Measurements from ENCODE around the gene MBNL1.

Gene MBNL1

GRCh38 chr3:152373379-152373778, 104.7 kb downstream of the MBNL1 start:
- Histone ChIP-seq H3K4me3 (ENCODE audit: low read depth, low read length) (no peak overlapping the region), H3K27ac (ENCODE audit: low read depth, low read length) (no peak overlapping the region), H3K23ac (ENCODE audit: low read length) (no peak overlapping the region), H2BK120ac (ENCODE audit: insufficient read depth, low read length, poor library complexity) (no peak overlapping the region), H4K12ac (ENCODE audit: low read depth, low read length) (no peak overlapping the region), H3K18ac (ENCODE audit: low read length) (no peak overlapping the region), H3K4ac (ENCODE audit: low read depth, low read length) (no peak overlapping the region), H3K79me1 (ENCODE audit: low read length) (no peaks in the 10 kb centered on the region), H4K91ac (ENCODE audit: low read depth, low read length) (no peak overlapping the region), H2AK5ac (ENCODE audit: low read length) (no peak overlapping the region), H3K14ac (ENCODE audit: low read length) (no peak overlapping the region), H3K27me3 (ENCODE audit: insufficient read depth, low read length) (no peaks in the 10 kb centered on the region), H3K36me3 (ENCODE audit: control insufficient read depth in 1 of 2, insufficient read depth in 2 of 2, low read length in 2 of 2) (no peaks in the 10 kb centered on the region), H2BK12ac (ENCODE audit: low read length) (no peak overlapping the region), H3K9ac (ENCODE audit: low read length) (no peak overlapping the region), H3K9me3 (ENCODE audit: insufficient read depth, low read depth, low read length) (no peaks in the 10 kb centered on the region), H4K8ac (ENCODE audit: low read depth, low read length) (no peak overlapping the region), H3K4me2 (ENCODE audit: low read length) (no peak overlapping the region), H2BK5ac (ENCODE audit: low read depth, low read length, poor library complexity) (no peak overlapping the region), H2AFZ (ENCODE audit: insufficient read depth, low read length, poor library complexity) (no peak overlapping the region), H3K79me2 (ENCODE audit: control insufficient read depth, insufficient read depth, low read length, poor library complexity) (no peaks in the 10 kb centered on the region), H3K4me1 (ENCODE audit: control insufficient read depth in 1 of 2, insufficient read depth in 2 of 2, low read length in 2 of 2) (no peaks in the 10 kb centered on the region)
- no CpG with 5 or more reads among the region's 4 CpGs for WGBS (ENCODE audit: extremely low coverage, insufficient coverage, insufficient read length)
- DNase-seq = no peak

- Histone ChIP-seq H3K79me2 (ENCODE audit: control insufficient read depth, insufficient read depth, low read length, poor library complexity) (no peaks in the 10 kb centered on the region), H3K9ac (ENCODE audit: low read length) (no peak overlapping the region), H2AK5ac (ENCODE audit: low read length) (no peak overlapping the region), H4K12ac (ENCODE audit: low read depth, low read length) (no peak overlapping the region), H3K36me3 (ENCODE audit: control insufficient read depth in 1 of 2, insufficient read depth in 2 of 2, low read length in 2 of 2) (no peaks in the 10 kb centered on the region), H3K18ac (ENCODE audit: low read length) (no peak overlapping the region), H3K27ac (ENCODE audit: low read depth, low read length) (no peak overlapping the region), H3K9me3 (ENCODE audit: insufficient read depth, low read depth, low read length) (no peaks in the 10 kb centered on the region), H2BK12ac (ENCODE audit: low read length) (no peak overlapping the region), H3K14ac (ENCODE audit: low read length) (no peak overlapping the region), H4K91ac (ENCODE audit: low read depth, low read length) (no peak overlapping the region), H3K79me1 (ENCODE audit: low read length) (no peaks in the 10 kb centered on the region), H2BK5ac (ENCODE audit: low read depth, low read length, poor library complexity) (no peak overlapping the region), H4K8ac (ENCODE audit: low read depth, low read length) (no peak overlapping the region), H3K4me1 (ENCODE audit: control insufficient read depth in 1 of 2, insufficient read depth in 2 of 2, low read length in 2 of 2) (no peaks in the 10 kb centered on the region), H3K4me3 (ENCODE audit: low read depth, low read length) (no peak overlapping the region), H3K23ac (ENCODE audit: low read length) (no peak overlapping the region), H2BK120ac (ENCODE audit: insufficient read depth, low read length, poor library complexity) (no peak overlapping the region), H3K4ac (ENCODE audit: low read depth, low read length) (no peak overlapping the region), H3K4me2 (ENCODE audit: low read length) (no peak overlapping the region), H3K27me3 (ENCODE audit: insufficient read depth, low read length) (no peaks in the 10 kb centered on the region), H2AFZ (ENCODE audit: insufficient read depth, low read length, poor library complexity) (no peak overlapping the region)
- DNase-seq = no peak
- WGBS (ENCODE audit: extremely low coverage, insufficient coverage, insufficient read length) = no CpG with 5 or more reads among the region's 3 CpGs
These were observed 105.7 kb downstream of the MBNL1 start for GRCh38 chr3:152374262-152374990.

- no CpG with 5 or more reads among the region's 3 CpGs for WGBS (ENCODE audit: extremely low coverage, insufficient coverage, insufficient read length)
- H3K79me1 ChIP-seq (ENCODE audit: low read length) = no peaks in the 10 kb centered on the region
- H3K79me2 ChIP-seq (ENCODE audit: control insufficient read depth, insufficient read depth, low read length, poor library complexity) = no peaks in the 10 kb centered on the region
These were observed 106.8 kb downstream of the MBNL1 start for GRCh38 chr3:152375546-152375945.

GRCh38 chr3:152376351-152377183, 107.8 kb downstream of the MBNL1 start:
- no CpG with 5 or more reads among the region's 9 CpGs for WGBS (ENCODE audit: extremely low coverage, insufficient coverage, insufficient read length)

More at GRCh38 chr3:152375546-152375945, 106.8 kb downstream of the MBNL1 start:
- Histone ChIP-seq H2AFZ (ENCODE audit: insufficient read depth, low read length, poor library complexity) (no peak overlapping the region), H2BK120ac (ENCODE audit: insufficient read depth, low read length, poor library complexity) (no peak overlapping the region), H3K4me1 (ENCODE audit: control insufficient read depth in 1 of 2, insufficient read depth in 2 of 2, low read length in 2 of 2) (no peaks in the 10 kb centered on the region), H4K8ac (ENCODE audit: low read depth, low read length) (no peak overlapping the region), H3K36me3 (ENCODE audit: control insufficient read depth in 1 of 2, insufficient read depth in 2 of 2, low read length in 2 of 2) (no peaks in the 10 kb centered on the region), H3K23ac (ENCODE audit: low read length) (no peak overlapping the region), H4K91ac (ENCODE audit: low read depth, low read length) (no peak overlapping the region), H3K14ac (ENCODE audit: low read length) (no peak overlapping the region), H3K4me3 (ENCODE audit: low read depth, low read length) (no peak overlapping the region), H2BK5ac (ENCODE audit: low read depth, low read length, poor library complexity) (no peak overlapping the region), H3K18ac (ENCODE audit: low read length) (no peak overlapping the region), H2AK5ac (ENCODE audit: low read length) (no peak overlapping the region), H4K12ac (ENCODE audit: low read depth, low read length) (no peak overlapping the region), H3K4me2 (ENCODE audit: low read length) (no peak overlapping the region), H3K9me3 (ENCODE audit: insufficient read depth, low read depth, low read length) (no peaks in the 10 kb centered on the region), H2BK12ac (ENCODE audit: low read length) (no peak overlapping the region), H3K9ac (ENCODE audit: low read length) (no peak overlapping the region), H3K27me3 (ENCODE audit: insufficient read depth, low read length) (no peaks in the 10 kb centered on the region), H3K4ac (ENCODE audit: low read depth, low read length) (no peak overlapping the region), H3K27ac (ENCODE audit: low read depth, low read length) (no peak overlapping the region)
- no peak for DNase-seq

More at GRCh38 chr3:152376351-152377183, 107.8 kb downstream of the MBNL1 start:
- Histone ChIP-seq H2BK120ac (ENCODE audit: insufficient read depth, low read length, poor library complexity) (no peak overlapping the region), H4K12ac (ENCODE audit: low read depth, low read length) (no peak overlapping the region), H3K36me3 (ENCODE audit: control insufficient read depth in 1 of 2, insufficient read depth in 2 of 2, low read length in 2 of 2) (no peaks in the 10 kb centered on the region), H2BK5ac (ENCODE audit: low read depth, low read length, poor library complexity) (no peak overlapping the region), H3K79me2 (ENCODE audit: control insufficient read depth, insufficient read depth, low read length, poor library complexity) (no peaks in the 10 kb centered on the region), H4K8ac (ENCODE audit: low read depth, low read length) (no peak overlapping the region), H3K79me1 (ENCODE audit: low read length) (no peaks in the 10 kb centered on the region), H3K9me3 (ENCODE audit: insufficient read depth, low read depth, low read length) (no peaks in the 10 kb centered on the region), H3K9ac (ENCODE audit: low read length) (no peak overlapping the region), H3K27me3 (ENCODE audit: insufficient read depth, low read length) (no peaks in the 10 kb centered on the region), H3K23ac (ENCODE audit: low read length) (no peak overlapping the region), H2AK5ac (ENCODE audit: low read length) (no peak overlapping the region), H3K4ac (ENCODE audit: low read depth, low read length) (no peak overlapping the region), H4K91ac (ENCODE audit: low read depth, low read length) (no peak overlapping the region), H2AFZ (ENCODE audit: insufficient read depth, low read length, poor library complexity) (no peak overlapping the region), H3K18ac (ENCODE audit: low read length) (no peak overlapping the region), H3K4me1 (ENCODE audit: control insufficient read depth in 1 of 2, insufficient read depth in 2 of 2, low read length in 2 of 2) (no peaks in the 10 kb centered on the region), H3K14ac (ENCODE audit: low read length) (no peak overlapping the region), H3K27ac (ENCODE audit: low read depth, low read length) (no peak overlapping the region), H3K4me3 (ENCODE audit: low read depth, low read length) (no peak overlapping the region), H2BK12ac (ENCODE audit: low read length) (no peak overlapping the region), H3K4me2 (ENCODE audit: low read length) (no peak overlapping the region)
- peak in 1 of 2 donors; percentile 23 for DNase-seq

Measured in trophoblast cell (in vitro differentiated cells and primary cell).